HepG2 (cell line): ENCODE data around the gene CSNK1A1. TPM values are rescaled to one million over a fixed set of nuclear protein-coding genes. Genes with fewer than 3 reads are reported as not detected.

ENCODE experiments used
- ATAC-seq: fragments of 200-7000 bp; cut with Tn5 transposase; 3 replicates; pipeline ENCODE4 v1.9.1; 2020; ENCODE audit warnings: mild to moderate bottlenecking, moderate library complexity
- BruUV-seq: library from RNA; stranded (reverse); fragments of 400-500 nt; replicated peaks from 2 replicates; lab custom pipeline; 2021; lab: Mats Ljungman, UMichigan
- CTCF ChIA-PET: fragments of 300-600 bp; formaldehyde crosslinking; extraction: SDS; loops from one replicate; lab custom pipeline; 2021; ENCODE audit warnings: low total read pairs, inconsistent platforms, low intra/inter-chr PET ratio; lab: Yijun Ruan, JAX
- POLR2A ChIA-PET: fragments of 350-600 bp; sonication (Branson Sonifier 250); formaldehyde crosslinking; loops from one replicate; lab custom pipeline; 2020; ENCODE audit warnings: antibody characterized with exemption, inconsistent platforms; lab: Yijun Ruan, JAX
- DNase-seq: peaks from one replicate; pipeline ENCODE4 v3.0.0-alpha.2; 2015; ENCODE audit warnings: low spot score
- FAIRE-seq: peaks from 3 replicates; lab custom pipeline; 2011; peaks lifted over from hg19 to GRCh38; lab: Jason Lieb, UNC
- H2AFZ ChIP-seq: one replicate; pipeline ENCODE4 v1.6.1; 2011; ENCODE audit warnings: low read length, inconsistent platforms
- H3K27ac ChIP-seq: fragments of 300-600 bp; 3 replicates; pipeline ENCODE4 v1.8.0; 2011; ENCODE audit warnings: mixed run types, mild to moderate bottlenecking, mixed read lengths, low read length, inconsistent platforms; ENCODE audit not compliant: insufficient read depth; ENCODE audit errors: extremely low read length
- H3K27me3 ChIP-seq, 2 experiments: fragments of 200-600 bp in 1 of 2; 2 replicates in 1 of 2; 3 replicates in 1 of 2; pipeline versions ENCODE4 v1.6.0 to v1.8.0; 2011; ENCODE audit warnings: low read length in 2 of 2, mild to moderate bottlenecking in 2 of 2, moderate library complexity in 2 of 2, inconsistent platforms in 1 of 2; ENCODE audit not compliant: insufficient read depth in 2 of 2, control insufficient read depth in 1 of 2
- H3K36me3 ChIP-seq, 2 experiments: fragments of 200-600 bp in 1 of 2; replicated peaks in 1 of 2; 2 replicates in 1 of 2; 3 replicates in 1 of 2; pipeline versions ENCODE4 v1.5.1 to v1.8.0; 2011; ENCODE audit warnings: low read length in 2 of 2, inconsistent platforms in 1 of 2; ENCODE audit not compliant: insufficient read depth in 2 of 2, control insufficient read depth in 1 of 2
- H3K4me1 ChIP-seq: 2 replicates; pipeline ENCODE4 v1.5.1; 2012; ENCODE audit warnings: low read length, inconsistent platforms; ENCODE audit not compliant: insufficient read depth
- H3K4me2 ChIP-seq: 2 replicates; pipeline ENCODE4 v1.6.0; 2011; ENCODE audit warnings: low read depth, low read length, inconsistent platforms
- H3K4me3 ChIP-seq, 3 experiments: fragments of 200-600 bp in 1 of 3; sonication (generic), shearing (Covaris generic) in 1 of 3; replicated peaks in 1 of 3; 2 replicates each; pipeline ENCODE4 v1.5.1; 2011 to 2016; ENCODE audit warnings: low read length in 3 of 3, inconsistent platforms in 2 of 3, low read depth in 2 of 3, mild to moderate bottlenecking in 2 of 3, control low read depth in 1 of 3, mixed read lengths in 1 of 3; ENCODE audit not compliant: insufficient read depth in 1 of 3
- H3K79me2 ChIP-seq: one replicate; pipeline ENCODE4 v1.6.1; 2011; ENCODE audit warnings: low read length, inconsistent platforms; ENCODE audit not compliant: insufficient read depth
- H3K9ac ChIP-seq: 2 replicates; pipeline ENCODE4 v1.6.0; 2011; ENCODE audit warnings: mild to moderate bottlenecking, low read depth, low read length, inconsistent platforms; ENCODE audit not compliant: insufficient read depth
- H3K9me3 ChIP-seq: 2 replicates; pipeline ENCODE4 v1.5.1; 2012; ENCODE audit warnings: mild to moderate bottlenecking, low read length
- H4K20me1 ChIP-seq: 2 replicates; pipeline ENCODE4 v1.6.0; 2011; ENCODE audit warnings: inconsistent platforms, mild to moderate bottlenecking, low read length, moderate library complexity; ENCODE audit not compliant: insufficient read depth
- CHD4 ChIP-seq: fragments of 200-600 bp; sonication (generic); IDR thresholded peaks from 2 replicates; pipeline ENCODE4 v1.7.0; 2017; ENCODE audit warnings: mild to moderate bottlenecking, low read length, borderline replicate concordance
- GFI1 ChIP-seq: sonication (generic); formaldehyde crosslinking; IDR thresholded peaks from 2 replicates; pipeline ENCODE4 v1.5.0; 2020; ENCODE audit warnings: missing genetic modification reagents, mild to moderate bottlenecking, borderline replicate concordance
- JUNB ChIP-seq: sonication (generic); formaldehyde crosslinking; IDR thresholded peaks from 2 replicates; pipeline ENCODE4 v1.8.0; 2022; ENCODE audit warnings: missing genetic modification reagents, mild to moderate bottlenecking, borderline replicate concordance
- MEIS1 ChIP-seq: sonication (generic); formaldehyde crosslinking; IDR thresholded peaks from 2 replicates; pipeline ENCODE4 v1.9.0; 2021; ENCODE audit warnings: mild to moderate bottlenecking, missing genetic modification reagents, moderate library complexity, borderline replicate concordance
- MLXIP ChIP-seq: sonication (generic); formaldehyde crosslinking; IDR thresholded peaks from 2 replicates; pipeline ENCODE4 v1.9.0; 2021; ENCODE audit warnings: missing genetic modification reagents, borderline replicate concordance
- ZSCAN12 ChIP-seq: sonication (generic); formaldehyde crosslinking; IDR thresholded peaks from 2 replicates; pipeline ENCODE4 v1.9.0; 2021; ENCODE audit warnings: mild to moderate bottlenecking, missing genetic modification reagents
- WGBS: methylation state at CpG from one replicate; pipeline ENCODE4 v1.1.6; 2017; ENCODE audit warnings: low lambda C conversion rate; 5-methylcytosine and 5-hydroxymethylcytosine counted together
- in situ Hi-C: cut with HindIII; loops from 2 replicates; pipeline ENCODE4 v1.10.0; 2017; ENCODE audit warnings: low pct_unique_long_range_greater_than_20kb; ENCODE audit not compliant: extremely low pct_ligation_motif_present
- intact Hi-C: fragments of 100-400 bp; cut with micrococcal nuclease; formaldehyde crosslinking; loops from one replicate; pipeline ENCODE4 v1.10.0; 2022; ENCODE audit not compliant: unreplicated experiment
- polyA plus RNA-seq, 8 experiments: library from polyadenylated mRNA; depleted of rRNA in 3 of 8; stranded (reverse) in 7 of 8; unstranded in 1 of 8; fragments of >200 nt; fragmentation: Illumina TruSeq in 4 of 8; extraction: Trizol in 4 of 8; gene quantifications; 2 replicates each; pipeline versions ENCODE4 v1.2.1 to v1.2.3, GENCODE V29; 2011 to 2016; ENCODE audit warnings: low read depth in 4 of 8, missing spikeins in 1 of 8, mixed read lengths in 1 of 8; ENCODE audit not compliant: insufficient read depth in 1 of 8
- total RNA-seq, 5 experiments: library from RNA; depleted of rRNA; stranded (reverse); fragments of >200 nt; fragmentation: Illumina TruSeq; extraction: Trizol; gene quantifications; 2 replicates each; pipeline ENCODE4 v1.2.3, GENCODE V29; 2016; ENCODE audit warnings: low read depth in 1 of 5

CSNK1A1 gene
- total and polyA plus RNA-seq, 2 of the 13 experiments (the other 11 are each of a cell fraction or from before 2014, with no cell fraction given), result 89.0 to 149 TPM

DNA sequence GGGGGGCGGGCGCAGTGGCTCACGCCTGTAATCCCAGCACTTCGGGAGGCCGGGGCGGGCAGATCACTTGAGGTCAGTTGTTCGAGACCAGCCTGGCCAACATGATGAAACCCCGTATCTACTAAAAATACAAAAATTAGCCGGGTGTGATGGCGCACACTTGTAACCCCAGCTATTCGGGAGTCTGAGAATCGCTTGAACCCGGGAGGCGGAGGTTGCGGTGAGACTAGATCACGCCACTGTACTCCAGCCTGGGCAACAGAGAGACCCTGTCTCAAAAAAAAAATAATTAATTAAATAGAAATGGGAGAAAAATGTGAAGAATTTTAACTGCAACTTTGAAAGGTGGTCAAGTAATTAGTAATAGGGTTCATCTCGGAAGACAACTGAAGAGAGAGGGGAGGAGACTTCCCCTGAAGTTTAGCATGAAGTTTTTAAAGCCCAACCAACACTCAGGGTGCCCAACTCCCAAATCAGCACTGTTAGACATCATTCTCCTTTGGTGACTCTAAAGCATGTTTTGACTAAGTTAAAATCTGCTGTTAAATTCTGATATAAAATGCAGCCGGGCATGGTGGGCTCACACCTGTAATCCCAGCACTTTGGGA, 1.4 kb upstream of the CSNK1A1 start (continued):
- TF ChIP-seq MLXIP (CRISPR knock-in tag) (no peak), MEIS1 (CRISPR knock-in tag) (no peak), GFI1 (CRISPR knock-in tag) (no peak), JUNB (CRISPR knock-in tag) (no peak)
- TF ChIP-seq, all 625 proteins: peak for 0

GRCh38 chr5:149552038-149552494, 827 bp upstream of the CSNK1A1 start:
- intact Hi-C loops, result loop anchor here (5.0 kb wide), 1 partner anchor 55 kb away; no protein-coding TSS in a partner anchor
- H3K79me2 ChIP-seq, result peaks cover 43% of the 10 kb centered on the region
- H3K27ac ChIP-seq, result peak overlapping the region; percentile 97
- DNase-seq (no peak), FAIRE-seq (no peak), ATAC-seq (no peak)
- H2AFZ ChIP-seq, result no peak overlapping the region
- 17% methylated on average over 6 of the region's 6 CpGs for WGBS
- BruUV-seq, result TSS peak; percentile 82
- H4K20me1 ChIP-seq, result peaks cover 2% of the 10 kb centered on the region; the same call in 1 of the 2 replicates
- H3K9ac ChIP-seq, result peak overlapping the region; percentile 98
- ChIA-PET CTCF (interaction anchor here (1.3 kb wide), 1 partner anchor 109 kb away, joined by 4 read pairs; no protein-coding TSS in a partner anchor), POLR2A (interaction anchor here (1.2 to 2.1 kb wide), 18 partner anchors 9 to 250 kb away, joined by 3 to 19 read pairs (median 6); partner anchors contain the start of genes GRPEL2 and PCYOX1L)
- no peaks in the 10 kb centered on the region for H3K9me3 ChIP-seq
- peak overlapping the region; percentile 54 to 98 (median 66) for H3K4me3 ChIP-seq
- peaks cover 29% of the 10 kb centered on the region for H3K4me1 ChIP-seq
- peaks cover 0 to 4% of the 10 kb centered on the region in 2 experiments; a peak in 3 of 5 replicates for H3K36me3 ChIP-seq
- H3K4me2 ChIP-seq, result peak overlapping the region; percentile 89
- no peak for TF ChIP-seq ZSCAN12 (CRISPR knock-in tag)
- peak; percentile 13; the same call in 1 of the 2 replicates for TF ChIP-seq CHD4
- in situ Hi-C loops, result loop anchor here (5.0 to 25.0 kb wide), 2 partner anchors 100 to 415 kb away; partner anchors contain the start of gene ABLIM3
- no peaks in the 10 kb centered on the region; a peak in 1 of 5 replicates for H3K27me3 ChIP-seq
